C4-2B (cell line): ENCODE data around the gene IL7R.

Experiments used
- CTCF ChIP-seq: fragments of 450-650 bp; conservative IDR thresholded peaks from 2 replicates; pipeline ENCODE4 v1.5.1; 2017; ENCODE audit warnings: mild to moderate bottlenecking
- ZFX ChIP-seq: fragments of 450-650 bp; IDR thresholded peaks from 2 replicates; pipeline ENCODE4 v1.6.1; 2017

DNA sequence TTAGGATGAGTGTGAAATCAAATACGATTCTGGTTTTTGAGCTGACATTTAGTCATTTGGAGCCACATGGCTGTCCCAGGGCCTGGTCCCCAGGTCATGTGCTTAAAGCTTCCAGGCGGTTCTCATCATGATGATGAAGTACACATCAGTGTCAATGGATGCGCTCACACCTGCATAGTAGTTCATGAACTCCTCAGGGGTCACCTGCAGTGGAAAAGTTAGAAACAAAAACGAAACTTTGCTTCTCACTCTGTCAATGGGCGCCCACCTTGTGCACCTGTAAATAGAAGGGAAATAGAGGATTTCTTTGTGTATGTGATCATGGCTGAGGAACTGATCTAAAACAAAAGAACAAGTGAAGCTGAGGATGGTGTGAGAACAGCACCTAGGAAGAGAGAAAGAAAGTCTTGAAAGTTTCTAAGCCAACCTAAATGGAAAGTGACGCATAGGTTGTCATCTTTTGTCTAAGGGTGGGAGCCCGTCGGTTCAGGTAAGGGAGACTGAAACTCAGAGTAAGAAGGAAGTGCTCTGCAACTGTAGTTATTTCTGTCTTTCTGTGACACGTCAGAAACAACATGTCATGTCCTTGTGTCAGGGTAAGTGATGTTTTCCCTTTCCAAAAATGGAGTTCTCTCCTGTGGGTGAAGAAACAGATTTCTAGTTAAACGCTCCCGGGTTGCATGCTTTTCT is 47.9 kb downstream of the IL7R start:
- TF ChIP-seq CTCF: no peak
- no peak for TF ChIP-seq ZFX
